ENCODE results near the gene KIF26A. TPM values are rescaled to one million over a fixed set of nuclear protein-coding genes. Genes with fewer than 3 reads are reported as not detected.
A peak's percentile ranks its signal among the peaks of the same experiment; 100 is the strongest.

Gene KIF26A
- total and polyA plus RNA-seq, 8 donors: 0.65 to 21.7 (median 1.5) TPM

DNA sequence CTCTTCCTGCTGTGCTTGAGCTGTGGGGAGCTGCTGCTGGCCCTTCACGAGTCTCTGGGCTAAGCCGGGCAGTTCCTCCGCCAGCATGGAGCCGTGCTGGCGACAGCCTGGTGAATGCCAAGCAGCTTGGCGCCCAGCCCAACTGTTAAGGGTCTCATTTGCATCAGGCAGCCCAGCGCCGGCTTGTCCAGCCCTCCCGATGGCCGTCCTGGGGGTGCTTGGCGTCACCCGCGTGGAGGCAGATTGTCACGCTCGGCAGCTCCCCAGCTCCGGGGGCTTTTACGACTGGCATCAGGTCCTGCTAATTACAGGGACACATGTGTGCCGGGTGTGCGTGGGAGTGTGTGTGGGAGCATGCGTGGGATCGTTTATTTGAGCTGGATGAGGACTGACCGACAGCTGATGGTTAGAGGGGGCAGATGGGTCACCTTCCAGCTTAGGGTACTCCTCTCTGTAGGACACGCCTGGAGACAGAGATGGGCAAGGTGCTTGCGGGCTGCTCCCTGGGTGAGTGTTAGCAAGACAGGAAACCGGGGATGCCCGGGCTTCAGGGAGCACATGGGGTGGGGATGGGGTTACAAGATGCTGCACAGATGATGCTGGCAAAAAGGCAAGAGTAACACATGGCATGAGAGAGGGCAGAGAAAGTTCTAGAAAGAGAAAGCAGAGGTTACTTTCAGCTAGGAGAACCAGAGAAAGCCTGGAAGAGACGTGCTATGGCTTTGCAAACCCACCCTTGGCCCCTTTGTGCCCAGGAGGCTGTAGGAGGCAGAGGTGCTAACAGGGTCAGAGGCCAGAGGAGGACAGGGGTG is 64.1 kb downstream of the KIF26A start:
- 28 to 67% (median 52%) methylated on average over 15 to 27 of the region's 27 CpGs for WGBS, 5 donors
- H3K27me3 ChIP-seq: peaks cover 0 to 13% (median 0%) of the 10 kb centered on the region in 3 donors
- H3K27ac ChIP-seq: no peak overlapping the region
- H3K36me3 ChIP-seq: no peaks in the 10 kb centered on the region
- no peaks in the 10 kb centered on the region for H3K9me3 ChIP-seq
- DNase-seq: peak; percentile 59 to 94
- no peak overlapping the region for H3K4me3 ChIP-seq
- intact Hi-C loops (cut with DNase I; ENCODE audit: low total_unique reads): no loop called here
- TF ChIP-seq CTCF (IDR thresholded peaks at IDR 0.05): no peak
- no peak for TF ChIP-seq POLR2A (IDR thresholded peaks at IDR 0.05)
- peaks cover 0 to 12% (median 9%) of the 10 kb centered on the region in 4 donors for H3K4me1 ChIP-seq

DNA sequence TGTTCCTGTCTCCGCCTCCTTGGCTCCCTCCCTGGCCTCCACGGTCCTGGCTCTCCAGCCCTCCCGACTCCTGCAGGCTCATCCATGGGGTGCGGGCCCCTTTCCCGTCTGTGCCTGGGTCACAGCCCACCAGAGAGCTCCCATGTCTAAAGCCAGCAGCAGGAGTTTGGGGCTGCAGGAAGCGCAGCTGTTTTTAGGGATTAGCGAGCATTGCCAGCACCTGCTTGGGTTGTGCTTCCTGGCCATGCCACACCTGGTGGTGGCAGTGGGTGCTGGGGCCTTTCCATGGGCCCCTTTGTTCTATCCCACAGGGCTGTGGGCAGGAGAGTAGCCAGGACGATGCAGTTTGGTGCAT is 64.7 kb downstream of the KIF26A start:
- Histone ChIP-seq H3K4me3 (no peak overlapping the region), H3K27me3 (peaks cover 0 to 13% (median 0%) of the 10 kb centered on the region in 3 donors), H3K36me3 (no peaks in the 10 kb centered on the region), H3K9me3 (no peaks in the 10 kb centered on the region), H3K27ac (no peak overlapping the region), H3K4me1 (peaks cover 0 to 12% (median 9%) of the 10 kb centered on the region in 4 donors)
- intact Hi-C loops (cut with DNase I; ENCODE audit: low total_unique reads): no loop called here
- no peak for DNase-seq
- WGBS, 5 donors: 72 to 85% (median 76%) methylated on average over 7 to 8 of the region's 8 CpGs
- no peak for TF ChIP-seq CTCF (IDR thresholded peaks at IDR 0.05)

DNA sequence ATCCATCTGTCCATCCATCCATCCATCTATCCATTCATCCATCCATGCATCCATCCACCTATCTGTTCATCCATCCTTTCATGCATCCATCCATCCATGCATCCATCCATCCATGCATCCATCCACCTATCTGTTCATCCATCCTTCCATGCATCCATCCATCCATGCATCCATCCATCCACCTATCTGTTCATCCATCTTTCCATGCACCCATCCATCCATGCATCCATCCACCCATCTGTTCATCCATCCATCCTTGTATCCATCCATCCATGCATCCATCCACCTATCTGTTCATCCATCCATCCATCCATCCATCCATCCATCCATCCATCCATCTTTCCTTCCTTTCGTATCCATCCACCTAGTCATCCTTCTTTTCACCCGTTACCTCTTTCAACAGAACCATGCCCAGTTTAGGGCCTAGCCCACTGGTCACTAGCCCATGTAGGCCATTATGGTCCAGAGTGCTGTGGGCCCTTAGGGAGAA is 66.3 kb downstream of the KIF26A start:
- Histone ChIP-seq H3K27me3 (no peaks in the 10 kb centered on the region), H3K9me3 (no peaks in the 10 kb centered on the region), H3K36me3 (no peaks in the 10 kb centered on the region), H3K4me3 (no peak overlapping the region), H3K27ac (no peak overlapping the region), H3K4me1 (peaks cover 0 to 12% (median 9%) of the 10 kb centered on the region in 4 donors)
- no peak for DNase-seq
- 93 to 100% (median 96%) methylated on average over 2 of the region's 2 CpGs for WGBS, 5 donors
- TF ChIP-seq EP300 (IDR thresholded peaks at IDR 0.05): no peak
- no peak for TF ChIP-seq POLR2A (IDR thresholded peaks at IDR 0.05)
- no peak for TF ChIP-seq CTCF (IDR thresholded peaks at IDR 0.05)
- TF ChIP-seq POLR2AphosphoS5 (IDR thresholded peaks at IDR 0.05): no peak
- intact Hi-C loops (cut with DNase I; ENCODE audit: low total_unique reads): no loop called here

DNA sequence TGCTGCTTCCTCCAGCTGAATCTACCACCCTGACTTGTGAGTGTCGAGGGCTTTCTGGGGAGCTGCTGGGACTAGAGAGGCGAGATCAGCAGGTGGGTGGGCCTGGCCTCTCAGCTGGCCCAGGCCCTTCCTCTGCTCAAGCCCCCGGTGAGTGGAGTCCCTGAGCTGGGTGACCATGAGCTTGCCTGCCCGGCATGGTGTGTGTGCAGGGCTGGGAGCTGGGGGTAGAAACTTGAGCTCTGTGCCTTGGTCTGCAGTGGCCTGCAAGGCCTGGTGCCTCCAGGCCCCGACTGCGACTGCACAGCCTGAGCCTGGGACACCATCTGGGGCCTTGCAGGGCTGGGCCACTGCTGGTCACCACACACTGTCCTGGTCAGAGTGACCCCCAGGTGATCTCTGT is 67.4 kb downstream of the KIF26A start:
- no peaks in the 10 kb centered on the region for H3K9me3 ChIP-seq
- no peak overlapping the region for H3K4me3 ChIP-seq
- intact Hi-C loops (cut with DNase I; ENCODE audit: low total_unique reads): no loop called here
- H3K4me1 ChIP-seq: peaks cover 0 to 12% (median 9%) of the 10 kb centered on the region in 4 donors
- WGBS, 5 donors: 61 to 82% (median 69%) methylated on average over 6 of the region's 6 CpGs
- DNase-seq: no peak
- no peak overlapping the region for H3K27ac ChIP-seq
- no peaks in the 10 kb centered on the region for H3K36me3 ChIP-seq
- peaks cover 0 to 8% (median 0%) of the 10 kb centered on the region in 3 donors for H3K27me3 ChIP-seq
- TF ChIP-seq POLR2A (IDR thresholded peaks at IDR 0.05): no peak
- TF ChIP-seq CTCF (IDR thresholded peaks at IDR 0.05): no peak
- TF ChIP-seq POLR2AphosphoS5 (IDR thresholded peaks at IDR 0.05): no peak
- TF ChIP-seq EP300 (IDR thresholded peaks at IDR 0.05): no peak

Data from stomach (tissue), 9 donors.